Measurements from ENCODE around the gene KRTAP5-2.

DNA sequence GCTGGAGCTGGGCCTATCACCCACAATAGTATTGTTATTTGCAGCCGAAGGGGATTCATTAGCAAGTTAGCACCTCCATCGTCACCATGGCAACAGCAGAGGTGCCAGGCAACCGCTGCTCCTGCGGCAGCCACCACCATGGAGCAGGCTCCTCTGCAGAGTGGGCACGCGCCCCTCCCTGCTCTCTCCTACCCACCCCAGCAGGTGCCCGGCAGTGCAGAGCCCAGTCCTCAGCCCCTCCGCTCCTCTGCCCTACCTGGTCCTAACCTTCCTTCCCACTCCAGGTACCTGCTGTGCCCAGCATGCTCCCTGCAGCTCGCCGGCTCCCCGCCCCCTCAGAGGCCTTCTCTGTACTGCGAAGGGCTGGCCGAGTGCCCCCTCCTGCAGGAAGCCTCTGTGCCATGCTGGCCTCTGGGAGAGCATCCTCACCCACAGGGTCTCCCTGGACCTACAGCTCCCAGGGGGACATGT lies 29.6 kb downstream of the KRTAP5-2 start:
- TF ChIP-seq, protein P1, sequence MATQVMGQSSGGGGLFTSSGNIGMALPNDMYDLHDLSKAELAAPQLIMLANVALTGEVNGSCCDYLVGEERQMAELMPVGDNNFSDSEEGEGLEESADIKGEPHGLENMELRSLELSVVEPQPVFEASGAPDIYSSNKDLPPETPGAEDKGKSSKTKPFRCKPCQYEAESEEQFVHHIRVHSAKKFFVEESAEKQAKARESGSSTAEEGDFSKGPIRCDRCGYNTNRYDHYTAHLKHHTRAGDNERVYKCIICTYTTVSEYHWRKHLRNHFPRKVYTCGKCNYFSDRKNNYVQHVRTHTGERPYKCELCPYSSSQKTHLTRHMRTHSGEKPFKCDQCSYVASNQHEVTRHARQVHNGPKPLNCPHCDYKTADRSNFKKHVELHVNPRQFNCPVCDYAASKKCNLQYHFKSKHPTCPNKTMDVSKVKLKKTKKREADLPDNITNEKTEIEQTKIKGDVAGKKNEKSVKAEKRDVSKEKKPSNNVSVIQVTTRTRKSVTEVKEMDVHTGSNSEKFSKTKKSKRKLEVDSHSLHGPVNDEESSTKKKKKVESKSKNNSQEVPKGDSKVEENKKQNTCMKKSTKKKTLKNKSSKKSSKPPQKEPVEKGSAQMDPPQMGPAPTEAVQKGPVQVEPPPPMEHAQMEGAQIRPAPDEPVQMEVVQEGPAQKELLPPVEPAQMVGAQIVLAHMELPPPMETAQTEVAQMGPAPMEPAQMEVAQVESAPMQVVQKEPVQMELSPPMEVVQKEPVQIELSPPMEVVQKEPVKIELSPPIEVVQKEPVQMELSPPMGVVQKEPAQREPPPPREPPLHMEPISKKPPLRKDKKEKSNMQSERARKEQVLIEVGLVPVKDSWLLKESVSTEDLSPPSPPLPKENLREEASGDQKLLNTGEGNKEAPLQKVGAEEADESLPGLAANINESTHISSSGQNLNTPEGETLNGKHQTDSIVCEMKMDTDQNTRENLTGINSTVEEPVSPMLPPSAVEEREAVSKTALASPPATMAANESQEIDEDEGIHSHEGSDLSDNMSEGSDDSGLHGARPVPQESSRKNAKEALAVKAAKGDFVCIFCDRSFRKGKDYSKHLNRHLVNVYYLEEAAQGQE (IDR thresholded peaks at IDR 0.05; ENCODE audit: low read depth) = no peak
- no peak for TF ChIP-seq TAF1 (IDR thresholded peaks at IDR 0.05; ENCODE audit: low read depth)
